SK-N-SH (cell line): Measurements from ENCODE around the gene WNT1. TPM values are rescaled to one million over a fixed set of nuclear protein-coding genes. Genes with fewer than 3 reads are reported as not detected.

Experiments
- CTCF ChIA-PET: fragments of 300-600, 350-600 bp; formaldehyde crosslinking; extraction: SDS; loops from one replicate; lab custom pipeline; 2021; lab: Yijun Ruan, JAX
- POLR2A ChIA-PET: fragments of 350-600 bp; sonication (Branson Sonifier 250); formaldehyde crosslinking; extraction: SDS; loops from one replicate; lab custom pipeline; 2020; ENCODE audit warnings: antibody characterized with exemption, inconsistent platforms; lab: Yijun Ruan, JAX
- DNase-seq: peaks from one replicate; pipeline ENCODE4 v3.0.0; 2012
- H2AFZ ChIP-seq: fragments of 200-600 bp; sonication (generic); 2 replicates; pipeline ENCODE4 v1.8.1; 2016; ENCODE audit warnings: antibody characterized with exemption, mild to moderate bottlenecking, low read depth
- H3F3A ChIP-seq: fragments of 200-600 bp; sonication (generic); replicated peaks from 2 replicates; pipeline ENCODE3; 2016; ENCODE audit warnings: antibody characterized with exemption, mild to moderate bottlenecking; ENCODE audit not compliant: insufficient read depth
- H3K27ac ChIP-seq, 2 experiments: fragments of 200-500 bp in 1 of 2; fragments of 200-600 bp in 1 of 2; sonication (Bioruptor generic) in 1 of 2; sonication (generic), shearing (Covaris generic) in 1 of 2; 2 replicates each; pipeline versions ENCODE4 v1.5.1 to v1.6.1; 2014 to 2016; ENCODE audit warnings: low read depth in 2 of 2, inconsistent platforms in 1 of 2, low read length in 1 of 2, mild to moderate bottlenecking in 1 of 2, mixed read lengths in 1 of 2
- H3K27me3 ChIP-seq: fragments of 200-600 bp; sonication (generic), shearing (Covaris generic); 2 replicates; pipeline ENCODE4 v1.6.1; 2016; ENCODE audit warnings: mixed run types; ENCODE audit not compliant: insufficient read depth
- H3K36me3 ChIP-seq, 2 experiments: fragments of 200-500 bp in 1 of 2; fragments of 200-600 bp in 1 of 2; sonication (Bioruptor generic) in 1 of 2; sonication (generic) in 1 of 2; replicated peaks in 1 of 2; 2 replicates each; pipeline versions ENCODE3 to v1.5.1; 2014 to 2016; ENCODE audit warnings: low read length in 1 of 2, mild to moderate bottlenecking in 1 of 2; ENCODE audit not compliant: insufficient read depth in 2 of 2, control insufficient read depth in 1 of 2
- H3K4me1 ChIP-seq, 2 experiments: fragments of 200-500 bp in 1 of 2; fragments of 200-600 bp in 1 of 2; sonication (Bioruptor generic) in 1 of 2; sonication (generic), shearing (Covaris generic) in 1 of 2; 2 replicates each; pipeline versions ENCODE4 v1.5.1 to v1.6.1; 2014 to 2016; ENCODE audit warnings: low read depth in 1 of 2, low read length in 1 of 2, mixed run types in 1 of 2; ENCODE audit not compliant: insufficient read depth in 2 of 2, control insufficient read depth in 1 of 2
- H3K4me2 ChIP-seq: fragments of 200-600 bp; sonication (generic), shearing (Covaris generic); 2 replicates; pipeline ENCODE4 v1.6.1; 2017; ENCODE audit warnings: mixed run types
- H3K4me3 ChIP-seq, 2 experiments: fragments of 200-500 bp in 1 of 2; fragments of 200-600 bp in 1 of 2; sonication (Bioruptor generic) in 1 of 2; sonication (generic), shearing (Covaris generic) in 1 of 2; 2 replicates each; pipeline versions ENCODE4 v1.5.1 to v1.8.1; 2014 to 2016; ENCODE audit warnings: low read depth in 2 of 2, inconsistent platforms in 1 of 2, low read length in 1 of 2, mild to moderate bottlenecking in 1 of 2, mixed read lengths in 1 of 2, moderate library complexity in 1 of 2
- H3K79me2 ChIP-seq: fragments of 200-600 bp; sonication (generic); 2 replicates; pipeline ENCODE4 v1.8.1; 2017; ENCODE audit warnings: mild to moderate bottlenecking; ENCODE audit not compliant: insufficient read depth
- H3K9ac ChIP-seq: fragments of 200-600 bp; sonication (generic); 2 replicates; pipeline ENCODE4 v1.6.1; 2017; ENCODE audit warnings: mixed run types
- H3K9me2 ChIP-seq: fragments of 200-600 bp; sonication (generic); 2 replicates; pipeline ENCODE4 v1.6.1; 2017; ENCODE audit warnings: mixed run types
- H3K9me3 ChIP-seq: fragments of 200-600 bp; sonication (generic); 2 replicates; pipeline ENCODE4 v1.6.1; 2017; ENCODE audit warnings: mixed run types, mild to moderate bottlenecking, moderate library complexity
- H4K20me1 ChIP-seq: fragments of 200-600 bp; sonication (generic); 2 replicates; pipeline ENCODE4 v1.6.1; 2017; ENCODE audit warnings: mild to moderate bottlenecking, mixed run types; ENCODE audit not compliant: insufficient read depth
- CTCF ChIP-seq: fragments of 200-600 bp; sonication (generic); IDR thresholded peaks from 2 replicates; pipeline ENCODE4 v1.6.1; 2017; ENCODE audit warnings: antibody characterized with exemption, mild to moderate bottlenecking, moderate library complexity
- ELF1 ChIP-seq: IDR thresholded peaks from 2 replicates; pipeline ENCODE4 v1.4.0; 2012
- FOXJ3 ChIP-seq: sonication (generic); formaldehyde crosslinking; IDR thresholded peaks from 2 replicates; pipeline ENCODE4 v1.5.1; 2020; ENCODE audit warnings: mild to moderate bottlenecking, missing genetic modification reagents
- FOXM1 ChIP-seq: IDR thresholded peaks from 2 replicates; pipeline ENCODE4 v1.4.0; 2012; ENCODE audit warnings: low read depth, mild to moderate bottlenecking
- GABPA ChIP-seq: IDR thresholded peaks from 2 replicates; pipeline ENCODE4 v1.4.0; 2012; ENCODE audit warnings: low read depth, mild to moderate bottlenecking
- IRF3 ChIP-seq: fragments of 150-350 bp; IDR thresholded peaks from 2 replicates; pipeline ENCODE4 v1.6.1; 2016; ENCODE audit warnings: mild to moderate bottlenecking, low read depth, low read length
- MXI1 ChIP-seq: IDR thresholded peaks from 2 replicates; pipeline ENCODE4 v1.6.1; 2012; ENCODE audit warnings: mild to moderate bottlenecking, low read depth, low read length, improper control_type of control experiment
- NRF1 ChIP-seq: IDR thresholded peaks from 2 replicates; pipeline ENCODE4 v1.6.1; 2012; ENCODE audit warnings: low read depth, mild to moderate bottlenecking, low read length
- SMC3 ChIP-seq: IDR thresholded peaks from 2 replicates; pipeline ENCODE4 v1.6.1; 2012; ENCODE audit warnings: low read depth, low read length, improper control_type of control experiment
- TAF1 ChIP-seq: IDR thresholded peaks from 2 replicates; pipeline ENCODE4 v1.6.1; 2012; ENCODE audit warnings: low read depth, mild to moderate bottlenecking, low read length, moderate library complexity, borderline replicate concordance
- TEAD4 ChIP-seq: IDR thresholded peaks from 2 replicates; pipeline ENCODE4 v1.4.0; 2012; ENCODE audit warnings: mild to moderate bottlenecking, borderline replicate concordance; ENCODE audit not compliant: insufficient read depth
- USF2 ChIP-seq: fragments of 150-350 bp; IDR thresholded peaks from 2 replicates; pipeline ENCODE4 v1.6.1; 2017; ENCODE audit warnings: antibody characterized with exemption, low read length, low read depth, borderline replicate concordance
- ZBTB33 ChIP-seq: IDR thresholded peaks from 2 replicates; pipeline ENCODE4 v1.4.0; 2012; ENCODE audit warnings: low read depth, borderline replicate concordance
- WGBS: methylation state at CpG from one replicate; pipeline ENCODE4 v1.1.6; 2017; ENCODE audit warnings: low lambda C conversion rate; 5-methylcytosine and 5-hydroxymethylcytosine counted together
- polyA plus RNA-seq, 3 experiments: library from polyadenylated mRNA; depleted of rRNA; stranded (reverse); fragments of >200 nt; gene quantifications; 2 replicates each; pipeline ENCODE4 v1.2.3, GENCODE V29; 2012

Gene WNT1
- polyA plus RNA-seq, 1 of the 3 experiments (the other 2 are of a cell fraction): not detected

GRCh38 chr12:48999371-49000131 is 21.4 kb downstream of the WNT1 start, which contains the start of gene DDN (continued):
- TF ChIP-seq TAF1 (no peak), MXI1 (peak; percentile 85), ELF1 (no peak), CTCF (peak; percentile 17; the same call in 1 of the 2 replicates), NRF1 (no peak; the same call in 1 of the 2 replicates), USF2 (no peak), ZBTB33 (no peak), FOXM1 (no peak), GABPA (no peak), SMC3 (no peak), FOXJ3 (CRISPR knock-in tag) (no peak), IRF3 (no peak)

GRCh38 chr12:49000346-49000745 is 22.2 kb downstream of the WNT1 start:
- peak overlapping the region; percentile 77 for H3K4me2 ChIP-seq
- POLR2A ChIA-PET: interaction anchor here (1.1 to 1.4 kb wide), 2 partner anchors 14 to 17 kb away, joined by 4 to 5 read pairs; no protein-coding TSS in a partner anchor

More at GRCh38 chr12:49000346-49000745, 22.2 kb downstream of the WNT1 start:
- CTCF ChIA-PET: interaction anchor here (1.0 to 33.0 kb wide), 11 partner anchors 13 to 205 kb away, joined by 3 to 935 read pairs (median 4); partner anchors contain the start of genes PRKAG1, WNT1 and WNT10B
- WGBS: 95% methylated on average over 2 of the region's 2 CpGs
- H3K4me1 ChIP-seq: peaks cover 11 to 19% of the 10 kb centered on the region in 2 experiments; a peak in 3 of 4 replicates
- H3K36me3 ChIP-seq: peaks cover 20 to 23% of the 10 kb centered on the region in 2 experiments
- H3K9ac ChIP-seq: no peak overlapping the region
- peaks cover 10% of the 10 kb centered on the region for H3F3A ChIP-seq
- no peaks in the 10 kb centered on the region for H4K20me1 ChIP-seq
- H3K9me2 ChIP-seq: no peaks in the 10 kb centered on the region
- H2AFZ ChIP-seq: no peak overlapping the region
- TF ChIP-seq ZBTB33 (no peak), TEAD4 (no peak)
- H3K9me3 ChIP-seq: no peaks in the 10 kb centered on the region
- no peak overlapping the region for H3K4me3 ChIP-seq
- H3K79me2 ChIP-seq: no peaks in the 10 kb centered on the region
- H3K27ac ChIP-seq: peak overlapping the region in 1 of 2 experiments; percentile 54; a peak in 1 of 4 replicates
- H3K27me3 ChIP-seq: no peaks in the 10 kb centered on the region
- no peak for DNase-seq
